GM12878 (cell line): ENCODE measurements around the gene TBCD. TPM values are rescaled to one million over a fixed set of nuclear protein-coding genes. Genes with fewer than 3 reads are reported as not detected.

Source experiments
- ATAC-seq: fragments of 200-7000 bp; cut with Tn5 transposase; 3 replicates; pipeline ENCODE4 v1.9.1; 2020; ENCODE audit warnings: mild to moderate bottlenecking, moderate library complexity
- BruUV-seq: library from RNA; stranded (reverse); fragments of 400-500 nt; replicated peaks from 2 replicates; lab custom pipeline; 2021; lab: Mats Ljungman, UMichigan
- CTCF ChIA-PET: fragments of 300-600 bp; sonication (Branson Sonifier 250); formaldehyde crosslinking; extraction: SDS; loops from one replicate; lab custom pipeline; 2021; ENCODE audit warnings: inconsistent platforms; lab: Yijun Ruan, JAX
- POLR2A ChIA-PET: fragments of 350-600 bp; formaldehyde crosslinking; extraction: SDS; loops from one replicate; lab custom pipeline; 2021; ENCODE audit warnings: inconsistent platforms; lab: Charles Lee
- RAD21 ChIA-PET: fragments of 300-600 bp; sonication (Branson Sonifier 250); formaldehyde crosslinking; loops from one replicate; lab custom pipeline; 2023; ENCODE audit warnings: antibody characterized with exemption; ENCODE audit not compliant: unreplicated experiment; lab: Charles Lee
- SMC1A ChIA-PET: fragments of 300-600 bp; sonication (Branson Sonifier 250); formaldehyde crosslinking; loops from one replicate; lab custom pipeline; 2023; ENCODE audit not compliant: unreplicated experiment, uncharacterized antibody; lab: Charles Lee
- DNase-seq: peaks from one replicate; pipeline ENCODE4 v3.0.0-alpha.2; 2011; ENCODE audit warnings: low read depth, low spot score
- FAIRE-seq: peaks from 3 replicates; lab custom pipeline; 2011; peaks lifted over from hg19 to GRCh38; lab: Jason Lieb, UNC
- H2AFZ ChIP-seq: 2 replicates; pipeline ENCODE4 v1.6.0; 2011; ENCODE audit warnings: low read depth, low read length, control low read depth; ENCODE audit not compliant: control insufficient read depth
- H3K27ac ChIP-seq: 2 replicates; pipeline ENCODE4 v1.5.1; 2011; ENCODE audit warnings: control low read depth; ENCODE audit not compliant: control insufficient read depth, insufficient read depth
- H3K27me3 ChIP-seq, 2 experiments: replicated peaks in 1 of 2; 2 replicates each; pipeline versions ENCODE4 v1.6.0 to v1.6.1; 2011; ENCODE audit warnings: low read length in 1 of 2; ENCODE audit not compliant: control insufficient read depth in 2 of 2, insufficient read depth in 2 of 2
- H3K36me3 ChIP-seq, 2 experiments: 2 replicates each; pipeline ENCODE4 v1.5.1; 2011; ENCODE audit warnings: low read length in 1 of 2; ENCODE audit not compliant: control insufficient read depth in 2 of 2, insufficient read depth in 2 of 2
- H3K4me1 ChIP-seq: 2 replicates; pipeline ENCODE4 v1.6.1; 2011; ENCODE audit warnings: mild to moderate bottlenecking, low read length, moderate library complexity, mixed read lengths; ENCODE audit not compliant: control insufficient read depth, insufficient read depth
- H3K4me2 ChIP-seq: 2 replicates; pipeline ENCODE4 v1.6.0; 2011; ENCODE audit warnings: control low read depth; ENCODE audit not compliant: control insufficient read depth, insufficient read depth
- H3K4me3 ChIP-seq: fragments of 200-600 bp; sonication (generic); 2 replicates; pipeline ENCODE4 v1.5.1; 2016
- H3K79me2 ChIP-seq: 2 replicates; pipeline ENCODE4 v1.6.0; 2011; ENCODE audit warnings: low read length; ENCODE audit not compliant: control insufficient read depth, insufficient read depth
- H3K9ac ChIP-seq: 2 replicates; pipeline ENCODE4 v1.8.0; 2011; ENCODE audit warnings: low read length, control low read depth, mixed read lengths; ENCODE audit not compliant: control insufficient read depth, insufficient read depth
- H3K9me3 ChIP-seq: replicated peaks from 3 replicates; pipeline ENCODE4 v1.5.1; 2011; ENCODE audit warnings: mild to moderate bottlenecking, low read length; ENCODE audit not compliant: control insufficient read depth, insufficient read depth
- H4K20me1 ChIP-seq: 2 replicates; pipeline ENCODE4 v1.6.0; 2011; ENCODE audit not compliant: control insufficient read depth, insufficient read depth
- ASH2L ChIP-seq: fragments of 300-600, 200-600 bp; sonication (generic); IDR thresholded peaks from 2 replicates; pipeline ENCODE4 v1.6.1; 2017; ENCODE audit warnings: low read depth, mild to moderate bottlenecking, borderline replicate concordance
- ATF7 ChIP-seq: fragments of 450-650 bp; IDR thresholded peaks from 2 replicates; pipeline ENCODE4 v1.6.1; 2016; ENCODE audit warnings: low read depth, mild to moderate bottlenecking
- CHD2 ChIP-seq: IDR thresholded peaks from 2 replicates; pipeline ENCODE4 v1.6.1; 2011; ENCODE audit warnings: low read depth, low read length, improper control_type of control experiment, borderline replicate concordance
- CREB1 ChIP-seq: IDR thresholded peaks from 2 replicates; pipeline ENCODE4 v1.6.1; 2012; ENCODE audit warnings: low read depth, mild to moderate bottlenecking, inconsistent platforms
- GABPA ChIP-seq: IDR thresholded peaks from 2 replicates; pipeline ENCODE4 v1.6.1; 2014; ENCODE audit warnings: antibody characterized with exemption, low read depth, mild to moderate bottlenecking, inconsistent platforms
- NBN ChIP-seq: fragments of 450-650 bp; IDR thresholded peaks from 2 replicates; pipeline ENCODE4 v1.6.1; 2016
- NFXL1 ChIP-seq: fragments of 450-650 bp; IDR thresholded peaks from 2 replicates; pipeline ENCODE4 v1.6.1; 2017; ENCODE audit warnings: antibody characterized with exemption, mild to moderate bottlenecking, borderline replicate concordance
- PML ChIP-seq: IDR thresholded peaks from 2 replicates; pipeline ENCODE4 v1.6.1; 2012; ENCODE audit warnings: low read length, inconsistent platforms
- RAD21 ChIP-seq: IDR thresholded peaks from 2 replicates; pipeline ENCODE4 v1.6.1; 2011; ENCODE audit warnings: mild to moderate bottlenecking, low read depth, low read length, moderate library complexity; ENCODE audit not compliant: insufficient read depth
- SREBF1 ChIP-seq: IDR thresholded peaks from 2 replicates; pipeline ENCODE4 v1.6.1; 2012; ENCODE audit warnings: mild to moderate bottlenecking, low read length
- WRNIP1 ChIP-seq: IDR thresholded peaks from 2 replicates; pipeline ENCODE4 v1.6.1; 2011; ENCODE audit warnings: low read depth, low read length, improper control_type of control experiment, borderline replicate concordance
- ZSCAN29 ChIP-seq: fragments of 450-650 bp; IDR thresholded peaks from 2 replicates; pipeline ENCODE4 v1.6.1; 2017; ENCODE audit warnings: mild to moderate bottlenecking, moderate library complexity
- WGBS: methylation state at CpG from one replicate; pipeline ENCODE4 v1.1.6; 2016; ENCODE audit warnings: low lambda C conversion rate; ENCODE audit not compliant: insufficient replicate concordance, insufficient coverage; ENCODE audit errors: missing lambda C conversion rate; 5-methylcytosine and 5-hydroxymethylcytosine counted together
- in situ Hi-C: fragments of 300-500 bp; cut with MboI; formaldehyde crosslinking; loops from 9 replicates; pipeline ENCODE4 v1.14.3; 2018; ENCODE audit warnings: mixed read lengths
- intact Hi-C: fragments of 100-400 bp; cut with micrococcal nuclease; formaldehyde crosslinking; loops from one replicate; pipeline ENCODE4 v1.14.2; 2022; ENCODE audit not compliant: unreplicated experiment
- polyA plus RNA-seq, 11 experiments: library from polyadenylated mRNA; depleted of rRNA in 4 of 11; unstranded in 6 of 11; stranded (reverse) in 5 of 11; fragments of >200 nt; fragmentation: Nextera tagmentation in 4 of 11; fragmentation: Illumina TruSeq in 1 of 11; extraction: Ambion mirVana in 4 of 11; extraction: Trizol in 1 of 11; gene quantifications; 1 replicate in 1 of 11; 2 replicates in 10 of 11; pipeline versions ENCODE4 v1.2.1 to v1.2.3, GENCODE V29; 2011 to 2016; ENCODE audit warnings: inconsistent platforms in 2 of 11, missing spikeins in 2 of 11, low read depth in 1 of 11
- total RNA-seq, 4 experiments: library from RNA; depleted of rRNA in 3 of 4; stranded (reverse); fragments of >200 nt in 3 of 4; fragmentation: Illumina TruSeq in 1 of 4; extraction: Trizol in 1 of 4; gene quantifications; 2 replicates each; pipeline versions ENCODE4 v1.2.1 to v1.2.3, GENCODE V29; 2013 to 2021
- TF ChIP-seq, protein P1 (sequence below): fragments of 450-650 bp; formaldehyde crosslinking; IDR thresholded peaks from 2 replicates; pipeline ENCODE4 v1.4.0; 2022; ENCODE audit warnings: mild to moderate bottlenecking, moderate library complexity
- TF ChIP-seq, protein P2 (sequence below): IDR thresholded peaks from 2 replicates; pipeline ENCODE4 v1.6.1; 2011; ENCODE audit warnings: mild to moderate bottlenecking, low read depth, low read length, moderate library complexity; ENCODE audit not compliant: insufficient replicate concordance
- TF ChIP-seq, protein P3 (sequence below): fragments of 450-650 bp; conservative IDR thresholded peaks from 2 replicates; pipeline ENCODE4 v1.6.1; 2017; ENCODE audit warnings: mild to moderate bottlenecking, moderate library complexity
- TF ChIP-seq, protein P4 (sequence below): IDR thresholded peaks from 2 replicates; pipeline ENCODE4 v1.6.1; 2012; ENCODE audit warnings: low read length, inconsistent platforms

TBCD gene
- total and polyA plus RNA-seq, 10 of the 15 experiments (the other 5 are each of a cell fraction or from before 2014, with no cell fraction given), result 10.3 to 114 (median 52.4) TPM

DNA sequence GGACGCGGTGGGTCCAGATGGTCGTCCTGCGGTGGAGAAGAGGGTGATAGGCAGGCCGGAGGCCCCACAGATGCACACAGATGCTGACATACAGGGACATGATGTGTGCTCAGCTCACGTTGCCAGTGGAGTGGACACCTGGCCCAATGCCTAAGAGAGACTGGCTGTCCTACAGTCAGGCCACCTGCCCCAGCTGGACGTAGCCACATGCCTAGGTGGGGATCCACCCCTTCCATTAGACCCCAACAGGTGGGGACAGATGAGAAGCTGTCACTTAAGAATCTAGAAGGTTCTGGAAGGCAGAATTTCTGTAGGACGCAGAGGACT is 205.6 kb downstream of the TBCD start (continued):
- TF ChIP-seq, protein P1, sequence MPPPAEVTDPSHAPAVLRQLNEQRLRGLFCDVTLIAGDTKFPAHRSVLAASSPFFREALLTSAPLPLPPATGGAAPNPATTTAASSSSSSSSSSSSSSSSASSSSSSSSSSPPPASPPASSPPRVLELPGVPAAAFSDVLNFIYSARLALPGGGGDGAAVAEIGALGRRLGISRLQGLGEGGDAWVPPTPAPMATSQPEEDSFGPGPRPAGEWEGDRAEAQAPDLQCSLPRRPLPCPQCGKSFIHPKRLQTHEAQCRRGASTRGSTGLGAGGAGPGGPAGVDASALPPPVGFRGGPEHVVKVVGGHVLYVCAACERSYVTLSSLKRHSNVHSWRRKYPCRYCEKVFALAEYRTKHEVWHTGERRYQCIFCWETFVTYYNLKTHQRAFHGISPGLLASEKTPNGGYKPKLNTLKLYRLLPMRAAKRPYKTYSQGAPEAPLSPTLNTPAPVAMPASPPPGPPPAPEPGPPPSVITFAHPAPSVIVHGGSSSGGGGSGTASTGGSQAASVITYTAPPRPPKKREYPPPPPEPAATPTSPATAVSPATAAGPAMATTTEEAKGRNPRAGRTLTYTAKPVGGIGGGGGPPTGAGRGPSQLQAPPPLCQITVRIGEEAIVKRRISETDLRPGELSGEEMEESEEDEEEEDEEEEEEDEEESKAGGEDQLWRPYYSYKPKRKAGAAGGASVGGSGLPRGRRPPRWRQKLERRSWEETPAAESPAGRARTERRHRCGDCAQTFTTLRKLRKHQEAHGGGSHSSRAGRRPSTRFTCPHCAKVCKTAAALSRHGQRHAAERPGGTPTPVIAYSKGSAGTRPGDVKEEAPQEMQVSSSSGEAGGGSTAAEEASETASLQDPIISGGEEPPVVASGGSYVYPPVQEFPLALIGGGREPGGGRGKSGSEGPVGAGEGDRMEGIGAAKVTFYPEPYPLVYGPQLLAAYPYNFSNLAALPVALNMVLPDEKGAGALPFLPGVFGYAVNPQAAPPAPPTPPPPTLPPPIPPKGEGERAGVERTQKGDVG (CRISPR knock-in tag), result no peak
- no peak for TF ChIP-seq ASH2L
- no peak for TF ChIP-seq RAD21
- TF ChIP-seq, all 136 proteins: peak for 0

DNA sequence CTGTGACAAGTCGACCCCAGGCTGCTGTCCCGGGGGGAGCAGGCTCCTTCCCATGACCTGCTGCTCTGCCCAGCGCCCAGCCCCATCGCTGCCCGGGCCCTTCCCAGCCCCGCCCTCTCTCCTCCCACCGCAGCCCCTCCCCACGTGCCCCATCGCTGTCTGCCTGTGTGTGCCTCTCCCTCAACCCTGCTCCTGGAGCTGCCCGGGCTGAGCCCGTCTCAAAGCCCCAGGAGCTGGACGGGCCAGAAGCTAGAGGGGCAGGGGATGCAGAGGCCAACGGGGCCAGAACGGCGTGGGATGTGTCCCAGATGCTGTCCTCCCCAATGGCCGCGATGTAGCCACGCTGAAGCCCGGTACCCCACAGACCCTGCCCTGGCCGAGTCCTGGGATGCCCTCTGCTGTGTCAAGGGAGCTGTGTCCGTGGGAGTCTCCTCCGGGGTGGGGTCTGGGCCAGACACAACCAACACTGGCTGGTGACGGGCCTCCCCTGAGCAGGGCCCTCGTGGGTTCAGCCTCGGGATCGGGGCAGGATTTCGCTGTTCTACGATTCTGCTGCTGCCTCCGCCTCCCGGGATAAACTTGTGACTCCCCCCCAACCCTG is 206.2 kb downstream of the TBCD start:
- no peaks in the 10 kb centered on the region for H4K20me1 ChIP-seq
- CTCF ChIA-PET, result no interaction called here
- H3K9me3 ChIP-seq, result no peaks in the 10 kb centered on the region; the same call in 2 of the 3 replicates
- no peak overlapping the region for H3K27ac ChIP-seq
- H3K9ac ChIP-seq, result no peak overlapping the region
- DNase-seq (no peak), FAIRE-seq (no peak), ATAC-seq (no peak)
- POLR2A ChIA-PET, result interaction anchor here (0.6 kb wide), 1 partner anchor 170 kb away, joined by 5 read pairs; no protein-coding TSS in a partner anchor
- WGBS, result 86% methylated on average over 29 of the region's 30 CpGs
- SMC1A ChIA-PET, result no interaction called here
- H3K4me2 ChIP-seq, result no peak overlapping the region
- RAD21 ChIA-PET, result no interaction called here
- H2AFZ ChIP-seq, result no peak overlapping the region
- H3K4me3 ChIP-seq, result no peak overlapping the region
- BruUV-seq, result no TSS peak
- no peaks in the 10 kb centered on the region for H3K27me3 ChIP-seq
- in situ Hi-C loops (no loop called here), intact Hi-C loops (no loop called here)
- no peaks in the 10 kb centered on the region for H3K4me1 ChIP-seq
- H3K36me3 ChIP-seq, result no peaks in the 10 kb centered on the region
- H3K79me2 ChIP-seq, result no peaks in the 10 kb centered on the region
- TF ChIP-seq ZSCAN29 (no peak), CREB1 (no peak), ATF7 (no peak), NFXL1 (no peak), PML (no peak), CHD2 (no peak), GABPA (no peak), WRNIP1 (no peak), SREBF1 (no peak), NBN (no peak), ASH2L (no peak)
- TF ChIP-seq, protein P2, sequence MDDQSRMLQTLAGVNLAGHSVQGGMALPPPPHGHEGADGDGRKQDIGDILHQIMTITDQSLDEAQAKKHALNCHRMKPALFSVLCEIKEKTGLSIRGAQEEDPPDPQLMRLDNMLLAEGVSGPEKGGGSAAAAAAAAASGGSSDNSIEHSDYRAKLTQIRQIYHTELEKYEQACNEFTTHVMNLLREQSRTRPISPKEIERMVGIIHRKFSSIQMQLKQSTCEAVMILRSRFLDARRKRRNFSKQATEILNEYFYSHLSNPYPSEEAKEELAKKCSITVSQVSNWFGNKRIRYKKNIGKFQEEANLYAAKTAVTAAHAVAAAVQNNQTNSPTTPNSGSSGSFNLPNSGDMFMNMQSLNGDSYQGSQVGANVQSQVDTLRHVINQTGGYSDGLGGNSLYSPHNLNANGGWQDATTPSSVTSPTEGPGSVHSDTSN, result no peak
- TF ChIP-seq, protein P3, sequence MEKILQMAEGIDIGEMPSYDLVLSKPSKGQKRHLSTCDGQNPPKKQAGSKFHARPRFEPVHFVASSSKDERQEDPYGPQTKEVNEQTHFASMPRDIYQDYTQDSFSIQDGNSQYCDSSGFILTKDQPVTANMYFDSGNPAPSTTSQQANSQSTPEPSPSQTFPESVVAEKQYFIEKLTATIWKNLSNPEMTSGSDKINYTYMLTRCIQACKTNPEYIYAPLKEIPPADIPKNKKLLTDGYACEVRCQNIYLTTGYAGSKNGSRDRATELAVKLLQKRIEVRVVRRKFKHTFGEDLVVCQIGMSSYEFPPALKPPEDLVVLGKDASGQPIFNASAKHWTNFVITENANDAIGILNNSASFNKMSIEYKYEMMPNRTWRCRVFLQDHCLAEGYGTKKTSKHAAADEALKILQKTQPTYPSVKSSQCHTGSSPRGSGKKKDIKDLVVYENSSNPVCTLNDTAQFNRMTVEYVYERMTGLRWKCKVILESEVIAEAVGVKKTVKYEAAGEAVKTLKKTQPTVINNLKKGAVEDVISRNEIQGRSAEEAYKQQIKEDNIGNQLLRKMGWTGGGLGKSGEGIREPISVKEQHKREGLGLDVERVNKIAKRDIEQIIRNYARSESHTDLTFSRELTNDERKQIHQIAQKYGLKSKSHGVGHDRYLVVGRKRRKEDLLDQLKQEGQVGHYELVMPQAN, result no peak
- TF ChIP-seq, protein P4, sequence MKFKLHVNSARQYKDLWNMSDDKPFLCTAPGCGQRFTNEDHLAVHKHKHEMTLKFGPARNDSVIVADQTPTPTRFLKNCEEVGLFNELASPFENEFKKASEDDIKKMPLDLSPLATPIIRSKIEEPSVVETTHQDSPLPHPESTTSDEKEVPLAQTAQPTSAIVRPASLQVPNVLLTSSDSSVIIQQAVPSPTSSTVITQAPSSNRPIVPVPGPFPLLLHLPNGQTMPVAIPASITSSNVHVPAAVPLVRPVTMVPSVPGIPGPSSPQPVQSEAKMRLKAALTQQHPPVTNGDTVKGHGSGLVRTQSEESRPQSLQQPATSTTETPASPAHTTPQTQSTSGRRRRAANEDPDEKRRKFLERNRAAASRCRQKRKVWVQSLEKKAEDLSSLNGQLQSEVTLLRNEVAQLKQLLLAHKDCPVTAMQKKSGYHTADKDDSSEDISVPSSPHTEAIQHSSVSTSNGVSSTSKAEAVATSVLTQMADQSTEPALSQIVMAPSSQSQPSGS, result no peak
